A673 (cell line): ENCODE results near the gene KCNIP4. TPM values are rescaled to one million over a fixed set of nuclear protein-coding genes. Genes with fewer than 3 reads are reported as not detected.

Experiments
- BruUV-seq: library from RNA; stranded (reverse); fragments of 400-500 nt; replicated peaks from 2 replicates; lab custom pipeline; 2021; lab: Mats Ljungman, UMichigan
- CTCF ChIA-PET: fragments of 300-600 bp; sonication (Branson Sonifier 250); formaldehyde crosslinking; loops from one replicate; lab custom pipeline; 2022; ENCODE audit warnings: antibody characterized with exemption; lab: Charles Lee
- POLR2A ChIA-PET: fragments of 300-600 bp; sonication (Branson Sonifier 250); formaldehyde crosslinking; loops from one replicate; lab custom pipeline; 2022; ENCODE audit warnings: antibody characterized with exemption; ENCODE audit not compliant: low non-redundant PET; lab: Charles Lee
- DNase-seq: peaks from one replicate; pipeline ENCODE4 v3.0.0-alpha.2; 2015; ENCODE audit warnings: low spot score
- H3K27ac ChIP-seq: fragments of 200-600 bp; sonication (generic); 2 replicates; pipeline ENCODE4 v1.5.1; 2016; ENCODE audit warnings: mixed run types, low read depth, mild to moderate bottlenecking, mixed read lengths, antibody characterized with exemption, low read length; ENCODE audit not compliant: poor library complexity, severe bottlenecking
- H3K27me3 ChIP-seq: fragments of 200-600 bp; sonication (generic); replicated peaks from 2 replicates; pipeline ENCODE4 v1.6.1; 2017; ENCODE audit warnings: mixed run types, low read depth, mild to moderate bottlenecking, mixed read lengths, antibody characterized with exemption, low read length; ENCODE audit not compliant: insufficient read depth, poor library complexity
- H3K36me3 ChIP-seq: fragments of 200-600 bp; sonication (generic); 2 replicates; pipeline ENCODE4 v1.6.1; 2016; ENCODE audit warnings: mixed run types, mild to moderate bottlenecking, mixed read lengths, antibody characterized with exemption, low read length; ENCODE audit not compliant: insufficient read depth, poor library complexity, severe bottlenecking
- H3K4me1 ChIP-seq: fragments of 200-600 bp; sonication (generic); 2 replicates; pipeline ENCODE4 v1.6.1; 2017; ENCODE audit warnings: mixed run types, mild to moderate bottlenecking, mixed read lengths, antibody characterized with exemption, low read length; ENCODE audit not compliant: insufficient read depth, poor library complexity, severe bottlenecking
- H3K4me3 ChIP-seq: fragments of 200-600 bp; sonication (generic); 2 replicates; pipeline ENCODE4 v1.5.1; 2016; ENCODE audit warnings: low read depth, mixed run types, mild to moderate bottlenecking, mixed read lengths, low read length; ENCODE audit not compliant: poor library complexity, severe bottlenecking
- H3K9me3 ChIP-seq: fragments of 200-600 bp; sonication (generic); 2 replicates; pipeline ENCODE4 v1.6.1; 2016; ENCODE audit warnings: mixed run types, low read depth, mild to moderate bottlenecking, mixed read lengths, antibody characterized with exemption, low read length; ENCODE audit not compliant: poor library complexity, severe bottlenecking
- CTCF ChIP-seq: fragments of 300-800, 200-600 bp; sonication (generic); conservative IDR thresholded peaks from 2 replicates; pipeline ENCODE4 v1.5.1; 2017; ENCODE audit warnings: low read depth, mild to moderate bottlenecking, antibody characterized with exemption, low read length, moderate library complexity, mixed read lengths
- EZH2 ChIP-seq: fragments of 200-600 bp; sonication (generic); IDR thresholded peaks from 2 replicates; pipeline ENCODE4 v1.6.1; 2017; ENCODE audit warnings: borderline replicate concordance, low read depth, mild to moderate bottlenecking, mixed read lengths, antibody characterized with exemption, low read length; ENCODE audit not compliant: poor library complexity, severe bottlenecking
- intact Hi-C: fragments of 100-400 bp; cut with micrococcal nuclease; formaldehyde crosslinking; loops from one replicate; pipeline ENCODE4 v1.10.0; 2022; ENCODE audit not compliant: unreplicated experiment
- microRNA-seq: library from miRNA; unstranded; fragments of <30 nt; microRNA quantifications from one replicate; pipeline ENCODE4 v1.2.0, GENCODE V29; 2021
- total RNA-seq: library from RNA; stranded (reverse); gene quantifications from 2 replicates; pipeline ENCODE4 v1.2.3, GENCODE V29; 2021

KCNIP4 gene
- total RNA-seq, 1 experiment from 2014 or later = not detected

- no peaks in the 10 kb centered on the region for H3K4me1 ChIP-seq
- no peak overlapping the region for H3K27ac ChIP-seq
- POLR2A ChIA-PET = no interaction called here
- CTCF ChIA-PET = no interaction called here
- no peak for TF ChIP-seq EZH2
- TF ChIP-seq CTCF = no peak
- BruUV-seq = no TSS peak
- intact Hi-C loops = loop anchor here (5.0 to 10.0 kb wide), 5 partner anchors 138 to 1456 kb away; partner anchors contain the start of gene SLIT2
- no peaks in the 10 kb centered on the region for H3K9me3 ChIP-seq
- DNase-seq = no peak
- H3K36me3 ChIP-seq = no peaks in the 10 kb centered on the region
- H3K27me3 ChIP-seq = no peaks in the 10 kb centered on the region
- no peak overlapping the region for H3K4me3 ChIP-seq
These were observed 1267.8 kb downstream of the KCNIP4 start for GRCh38 chr4:20680736-20681135.

DNA sequence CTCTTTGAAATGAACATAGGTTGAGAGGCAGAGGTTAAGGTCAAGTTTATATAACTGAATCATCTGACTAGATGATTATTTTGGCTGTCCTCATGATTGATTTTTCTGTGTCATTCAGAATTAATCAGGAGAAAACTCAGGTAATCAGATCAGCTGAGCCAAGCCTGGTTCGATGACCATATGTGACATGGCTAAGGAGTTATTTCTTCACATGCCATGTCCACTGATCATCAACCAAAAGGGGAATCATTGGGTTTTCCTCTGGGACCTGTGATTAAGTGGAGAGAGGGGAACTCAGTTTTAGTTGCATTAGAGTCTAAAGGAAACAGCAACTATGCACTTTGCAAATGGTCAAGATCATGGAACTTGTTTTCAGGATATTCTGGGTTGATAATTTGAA lies 1268.6 kb downstream of the KCNIP4 start:
- DNase-seq = no peak
- intact Hi-C loops = loop anchor here (5.0 to 10.0 kb wide), 5 partner anchors 138 to 1455 kb away; partner anchors contain the start of gene SLIT2
- CTCF ChIA-PET = no interaction called here

More for the DNA sequence above, 1268.6 kb downstream of the KCNIP4 start:
- Histone ChIP-seq H3K27ac (no peak overlapping the region), H3K4me3 (no peak overlapping the region), H3K36me3 (no peaks in the 10 kb centered on the region), H3K9me3 (no peaks in the 10 kb centered on the region), H3K4me1 (no peaks in the 10 kb centered on the region), H3K27me3 (no peaks in the 10 kb centered on the region)
- POLR2A ChIA-PET = no interaction called here
- TF ChIP-seq EZH2 (no peak), CTCF (no peak)
- no TSS peak for BruUV-seq

Small RNA genes lying within 50 kb of the gene (microRNA-seq; reads per million reads assigned to microRNA genes)
- gene MIR7978 = not detected
